Fibroblast of pulmonary artery (primary cell): ENCODE results near the gene ZNG1E.
"Not testable (repeated sequence)": the region's sequence is repeated elsewhere in the genome, so short reads cannot be mapped to it uniquely, and the experiment has no call there.

Experiments
- DNase-seq: peaks from one replicate; pipeline ENCODE4 v3.0.0-alpha.2; 2010; ENCODE audit warnings: low read depth
- H3K4me3 ChIP-seq: replicated peaks from 2 replicates; pipeline ENCODE4 v1.5.1; 2011; ENCODE audit warnings: low read depth, mild to moderate bottlenecking, control low read depth, low read length, moderate library complexity
- TF ChIP-seq, protein P1 (sequence below): IDR thresholded peaks from 2 replicates; pipeline ENCODE4 v1.5.1; 2011; ENCODE audit warnings: mild to moderate bottlenecking, control low read depth, low read length, inconsistent platforms; ENCODE audit errors: missing control alignments

The ZNG1E gene

DNA sequence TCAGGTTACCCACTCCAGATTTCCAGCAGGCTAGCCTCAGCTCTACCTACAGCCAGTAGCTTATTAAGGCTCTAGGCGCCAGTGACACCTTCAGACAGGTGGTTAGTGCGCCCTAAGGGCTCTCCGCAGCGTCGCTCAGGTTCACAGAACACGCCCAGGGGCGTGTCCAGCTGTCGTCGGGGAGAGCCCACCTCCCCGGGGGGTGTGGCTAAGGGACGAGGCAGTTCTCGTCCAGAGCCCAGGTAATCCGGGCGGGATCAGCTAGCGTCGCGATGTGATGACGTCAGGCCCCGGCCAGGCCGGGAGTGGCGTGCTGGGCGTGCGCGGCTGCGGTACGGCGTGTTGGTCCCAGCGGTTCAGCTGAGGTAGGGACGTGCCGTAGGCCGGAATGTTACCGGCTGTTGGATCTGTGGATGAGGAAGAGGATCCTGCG, at the start of gene ZNG1E:
TSS of gene ZNG1E (plus strand) at position 340 of the 433 bp plus-strand sequence. CDS start at position 389, 49 bp downstream.
- peak within 1 kb of the TSS; percentile 59 for H3K4me3 ChIP-seq
- peak; percentile 16 for DNase-seq

DNA sequence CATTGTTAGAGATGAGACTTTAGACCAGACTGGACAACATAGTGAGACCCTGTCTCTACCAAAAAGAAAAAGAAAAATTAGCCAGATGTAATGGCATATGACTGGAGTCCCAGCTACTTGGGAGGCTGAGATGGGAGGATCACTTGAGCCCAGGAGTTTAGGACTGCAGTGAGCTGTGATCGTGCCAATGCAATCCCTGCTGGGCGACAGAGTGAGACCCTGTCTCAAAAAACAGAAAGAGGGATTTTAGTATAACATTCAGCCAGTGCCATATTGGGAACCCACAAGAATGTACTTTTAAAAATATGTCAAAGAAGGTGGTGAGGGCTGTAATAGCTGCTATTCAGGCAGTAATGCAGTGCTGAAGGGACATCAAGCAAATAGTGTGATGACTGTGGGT, 2.1 kb upstream of the ZNG1E start:
- H3K4me3 ChIP-seq, DNase-seq: not testable (repeated sequence)

DNA sequence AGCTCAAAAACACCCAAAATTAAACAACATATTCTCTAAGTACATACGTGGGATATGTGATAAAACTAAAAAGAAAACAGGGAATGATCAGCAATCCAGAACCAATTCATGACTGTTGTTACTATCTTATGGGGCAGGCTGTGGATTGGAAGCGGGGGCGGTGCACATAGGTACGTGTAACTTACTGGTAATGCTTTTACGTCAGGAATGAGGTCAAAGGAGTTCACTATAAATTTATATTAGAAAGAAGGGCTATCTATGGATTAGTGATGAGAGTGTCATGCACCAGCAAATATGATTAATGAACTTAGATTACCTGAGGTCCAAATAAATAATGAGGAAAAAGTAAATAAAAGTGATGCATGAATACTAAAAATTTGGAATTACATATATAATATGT, 710 bp upstream of the ZNG1E start:
- not testable (repeated sequence) for DNase-seq

DNA sequence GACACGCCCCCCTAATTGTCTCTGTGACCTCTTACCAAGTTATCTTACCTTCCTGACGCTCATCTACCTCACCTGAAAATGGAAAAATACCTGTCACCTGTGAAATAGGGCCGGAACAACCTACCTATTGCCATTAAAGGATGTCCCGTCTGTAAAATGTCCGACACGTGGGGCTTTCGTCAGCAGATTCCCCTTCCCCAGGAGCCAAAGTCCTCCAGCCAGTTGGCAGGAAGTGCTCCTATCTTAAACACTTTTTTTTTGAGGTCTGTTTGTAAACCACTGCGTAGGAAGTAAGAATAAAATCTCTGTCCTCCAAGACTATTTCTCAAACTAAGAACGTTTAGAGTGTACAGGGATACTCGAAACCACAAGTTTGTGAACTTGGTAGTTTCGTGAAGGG, 661 bp downstream of the ZNG1E start:
- peak overlapping the region; percentile 48 for H3K4me3 ChIP-seq
- DNase-seq, result not testable (repeated sequence)

More for the DNA sequence above, 710 bp upstream of the ZNG1E start:
- H3K4me3 ChIP-seq, result not testable (repeated sequence)

DNA sequence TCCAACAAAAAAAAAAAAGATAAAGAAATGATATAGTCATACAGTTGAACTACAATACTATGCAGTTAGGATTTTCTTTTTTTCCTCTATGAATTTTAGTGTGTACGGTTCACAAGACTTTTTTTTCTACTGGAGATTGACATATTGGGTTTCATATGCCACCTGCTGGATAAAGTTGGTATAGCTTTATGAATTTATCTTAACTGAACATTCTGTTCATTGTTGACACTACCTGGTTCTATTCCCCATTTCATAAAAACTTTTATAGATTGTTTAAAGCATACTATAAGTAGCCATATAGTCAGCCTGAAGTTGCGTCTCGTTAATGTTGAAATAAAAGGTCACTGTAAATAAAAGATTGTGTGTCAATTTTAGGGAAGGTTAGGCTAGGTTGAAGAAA, 2.8 kb downstream of the ZNG1E start:
- TF ChIP-seq, protein P1, sequence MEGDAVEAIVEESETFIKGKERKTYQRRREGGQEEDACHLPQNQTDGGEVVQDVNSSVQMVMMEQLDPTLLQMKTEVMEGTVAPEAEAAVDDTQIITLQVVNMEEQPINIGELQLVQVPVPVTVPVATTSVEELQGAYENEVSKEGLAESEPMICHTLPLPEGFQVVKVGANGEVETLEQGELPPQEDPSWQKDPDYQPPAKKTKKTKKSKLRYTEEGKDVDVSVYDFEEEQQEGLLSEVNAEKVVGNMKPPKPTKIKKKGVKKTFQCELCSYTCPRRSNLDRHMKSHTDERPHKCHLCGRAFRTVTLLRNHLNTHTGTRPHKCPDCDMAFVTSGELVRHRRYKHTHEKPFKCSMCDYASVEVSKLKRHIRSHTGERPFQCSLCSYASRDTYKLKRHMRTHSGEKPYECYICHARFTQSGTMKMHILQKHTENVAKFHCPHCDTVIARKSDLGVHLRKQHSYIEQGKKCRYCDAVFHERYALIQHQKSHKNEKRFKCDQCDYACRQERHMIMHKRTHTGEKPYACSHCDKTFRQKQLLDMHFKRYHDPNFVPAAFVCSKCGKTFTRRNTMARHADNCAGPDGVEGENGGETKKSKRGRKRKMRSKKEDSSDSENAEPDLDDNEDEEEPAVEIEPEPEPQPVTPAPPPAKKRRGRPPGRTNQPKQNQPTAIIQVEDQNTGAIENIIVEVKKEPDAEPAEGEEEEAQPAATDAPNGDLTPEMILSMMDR, result peak; percentile 16
- H3K4me3 ChIP-seq, DNase-seq: not testable (repeated sequence)

DNA sequence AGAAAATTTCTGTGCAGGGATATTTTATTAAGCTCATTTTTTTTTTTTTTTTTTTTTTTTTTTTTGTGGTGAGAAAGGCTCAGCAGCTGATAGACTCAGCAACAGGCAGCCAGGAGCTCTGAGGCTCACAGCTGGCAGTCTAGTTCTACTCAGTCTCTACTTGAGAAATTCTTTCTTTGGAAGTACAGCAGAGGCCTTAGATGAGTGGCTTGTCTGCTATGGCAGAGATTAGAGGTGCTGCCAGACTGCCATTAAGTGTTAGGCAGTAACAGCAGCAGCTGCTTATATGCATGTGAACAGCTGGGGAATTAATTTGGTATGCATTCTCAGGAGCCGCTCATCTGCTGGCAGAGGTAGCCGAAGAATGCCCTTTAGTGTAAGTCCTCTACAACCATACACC, 27.8 kb downstream of the ZNG1E start:
- not testable (repeated sequence) for DNase-seq, H3K4me3 ChIP-seq

DNA sequence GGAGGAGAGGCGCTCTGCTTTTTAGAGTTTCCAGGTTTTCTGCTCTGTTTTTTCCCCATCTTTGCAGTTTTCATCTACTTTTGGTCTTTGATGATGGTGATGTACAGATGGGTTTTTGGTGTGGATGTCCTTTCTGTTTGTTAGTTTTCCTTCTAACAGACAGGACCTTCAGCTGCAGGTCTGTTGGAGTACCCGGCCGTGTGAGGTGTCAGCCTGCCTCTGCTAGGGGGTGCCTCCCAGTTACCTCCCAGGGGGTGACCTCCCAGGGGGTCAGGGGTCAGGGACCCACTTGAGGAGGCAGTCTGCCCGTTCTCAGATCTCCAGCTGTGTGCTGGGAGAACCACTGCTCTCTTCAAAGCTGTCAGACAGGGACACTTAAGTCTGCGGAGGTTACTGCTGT, 38.7 kb downstream of the ZNG1E start:
- not testable (repeated sequence) for DNase-seq

DNA sequence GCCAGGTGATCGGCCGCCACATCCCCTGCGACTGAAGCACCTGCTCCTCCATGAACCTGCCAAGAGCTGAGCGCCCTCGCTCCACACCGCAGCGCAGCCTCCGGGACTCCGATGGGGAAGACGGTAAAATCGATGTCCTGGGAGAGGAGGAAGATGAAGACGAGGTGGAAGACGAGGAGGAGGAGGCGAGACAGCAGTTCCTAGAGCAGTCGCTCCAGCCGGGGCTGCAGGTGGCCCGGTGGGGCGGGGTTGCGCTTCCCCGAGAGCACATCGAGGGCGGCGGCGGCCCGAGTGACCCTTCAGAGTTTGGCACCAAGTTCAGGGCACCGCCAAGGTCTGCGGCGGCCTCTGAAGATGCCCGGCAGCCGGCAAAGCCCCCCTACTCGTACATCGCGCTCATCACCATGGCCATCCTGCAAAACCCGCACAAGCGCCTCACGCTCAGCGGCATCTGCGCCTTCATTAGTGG, 61.4 kb downstream of the ZNG1E start, which contains the start of gene FOXD4L4:
TSS of gene FOXD4L4 (plus strand) at position 51 of the 469 bp plus-strand sequence. CDS start at position 51, 0 bp downstream.
- not testable (repeated sequence) for H3K4me3 ChIP-seq, DNase-seq

More for the DNA sequence above, 38.7 kb downstream of the ZNG1E start:
- H3K4me3 ChIP-seq, result not testable (repeated sequence)

DNA sequence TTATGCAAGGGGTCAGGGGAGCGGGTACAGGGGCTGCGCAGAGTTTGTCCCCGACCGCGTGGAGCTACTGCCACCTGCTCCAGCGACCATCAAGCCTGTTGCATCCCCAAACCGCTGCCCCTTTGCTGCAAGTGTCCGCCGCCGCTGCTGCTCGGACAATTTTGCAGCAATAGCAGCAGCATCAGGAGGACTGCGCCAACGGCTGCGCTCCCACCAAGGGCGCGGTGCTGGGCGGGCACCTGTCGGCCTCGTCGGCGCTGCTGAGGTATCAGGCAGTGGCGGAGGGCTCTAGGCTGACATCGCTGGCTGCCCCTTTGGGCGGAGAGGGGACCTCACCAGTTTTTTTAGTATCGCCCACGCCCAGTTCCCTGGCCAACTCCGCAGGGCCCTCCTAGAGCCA, 62.4 kb downstream of the ZNG1E start:
- DNase-seq, H3K4me3 ChIP-seq: not testable (repeated sequence)
